GM18507 (cell line): ENCODE results near the gene PPP6R2.
"Not testable (repeated sequence)": the region's sequence is repeated elsewhere in the genome, so short reads cannot be mapped to it uniquely, and the experiment has no call there.

Experiments used
- DNase-seq: peaks from one replicate; pipeline ENCODE4 v3.0.0; 2011; ENCODE audit warnings: low read depth; ENCODE audit not compliant: insufficient read length; ENCODE audit errors: extremely low spot score
- FAIRE-seq: peaks from 2 replicates; lab custom pipeline; 2011; peaks lifted over from hg19 to GRCh38; lab: Jason Lieb, UNC

PPP6R2 gene

GRCh38 chr22:50418624-50419023 is 75.5 kb downstream of the PPP6R2 start:
- FAIRE-seq = no peak
- no peak for DNase-seq

- DNase-seq (no peak), FAIRE-seq (no peak)
Measured at GRCh38 chr22:50419116-50419515, 76.0 kb downstream of the PPP6R2 start.

GRCh38 chr22:50420015-50420414 is 76.9 kb downstream of the PPP6R2 start:
- FAIRE-seq (no peak), DNase-seq (no peak)

GRCh38 chr22:50420581-50420980 is 77.5 kb downstream of the PPP6R2 start:
- FAIRE-seq = no peak

GRCh38 chr22:50422046-50422445 is 78.9 kb downstream of the PPP6R2 start:
- FAIRE-seq (no peak), DNase-seq (no peak)

More at GRCh38 chr22:50420581-50420980, 77.5 kb downstream of the PPP6R2 start:
- no peak for DNase-seq

- FAIRE-seq (no peak), DNase-seq (no peak)
Measured at GRCh38 chr22:50422961-50423815, 80.1 kb downstream of the PPP6R2 start.

- DNase-seq (no peak), FAIRE-seq (no peak)
Measured at GRCh38 chr22:50423956-50424355, 80.8 kb downstream of the PPP6R2 start.

GRCh38 chr22:50425179-50425916 is 82.2 kb downstream of the PPP6R2 start:
- FAIRE-seq = no peak
- no peak for DNase-seq

GRCh38 chr22:50432131-50432876 is 89.2 kb downstream of the PPP6R2 start:
- FAIRE-seq (no peak), DNase-seq (no peak)

GRCh38 chr22:50432877-50433510 is 89.9 kb downstream of the PPP6R2 start:
- not testable (repeated sequence) for DNase-seq, FAIRE-seq

- FAIRE-seq (no peak), DNase-seq (no peak)
Measured at GRCh38 chr22:50434849-50435248, 91.7 kb downstream of the PPP6R2 start.

GRCh38 chr22:50435291-50436014 is 92.3 kb downstream of the PPP6R2 start:
- FAIRE-seq (no peak), DNase-seq (no peak)

GRCh38 chr22:50436015-50436830 is 93.1 kb downstream of the PPP6R2 start:
- FAIRE-seq = no peak
- no peak for DNase-seq

- no peak for DNase-seq
- no peak for FAIRE-seq
Measured at GRCh38 chr22:50436841-50437341, 93.8 kb downstream of the PPP6R2 start.

GRCh38 chr22:50437511-50438304 is 94.6 kb downstream of the PPP6R2 start:
- FAIRE-seq (no peak), DNase-seq (no peak)

- no peak for FAIRE-seq
- DNase-seq = no peak
Measured at GRCh38 chr22:50438305-50439275, 95.5 kb downstream of the PPP6R2 start.
